ENCODE data around the gene PDILT.

GRCh38 chr16:20441191-20441590 lies 36.7 kb upstream of the PDILT start:
- TF ChIP-seq POLR2A (IDR thresholded peaks at IDR 0.05; ENCODE audit: low read depth, low read length): no peak
- TF ChIP-seq POLR2AphosphoS5 (IDR thresholded peaks at IDR 0.05; ENCODE audit: low read depth, low read length): no peak

Measured in GM12891 (cell line).